ENCODE data around the gene ATF6.

The ATF6 gene

DNA sequence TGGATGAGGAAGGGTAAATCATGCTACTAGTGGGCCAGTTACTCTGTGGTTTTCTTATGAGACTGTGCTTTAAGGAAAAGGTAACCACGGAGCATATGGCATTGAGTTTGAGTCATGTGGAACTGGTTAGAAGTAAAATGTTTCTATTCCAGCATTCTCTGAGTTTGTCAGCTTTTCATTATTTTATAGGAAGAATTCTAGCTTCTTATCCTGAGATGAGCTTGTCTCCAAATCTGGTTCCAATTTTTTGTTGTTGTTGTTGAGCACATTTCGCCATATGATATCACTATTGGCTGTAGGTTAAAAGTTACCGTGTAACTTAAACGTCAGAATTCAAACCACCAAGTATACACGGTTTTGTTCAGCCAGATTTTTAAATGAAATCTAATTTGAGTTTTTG lies 69.9 kb downstream of the ATF6 start:
- DNase-seq, result no peak
- no peak overlapping the region for H3K27ac Mint-ChIP-seq
- H3K4me1 Mint-ChIP-seq, result no peaks in the 10 kb centered on the region
- H3K36me3 Mint-ChIP-seq (ENCODE audit: low read depth), result peaks cover 28% of the 10 kb centered on the region
- H3K4me3 Mint-ChIP-seq, result no peak overlapping the region
- TF ChIP-seq, protein P1, sequence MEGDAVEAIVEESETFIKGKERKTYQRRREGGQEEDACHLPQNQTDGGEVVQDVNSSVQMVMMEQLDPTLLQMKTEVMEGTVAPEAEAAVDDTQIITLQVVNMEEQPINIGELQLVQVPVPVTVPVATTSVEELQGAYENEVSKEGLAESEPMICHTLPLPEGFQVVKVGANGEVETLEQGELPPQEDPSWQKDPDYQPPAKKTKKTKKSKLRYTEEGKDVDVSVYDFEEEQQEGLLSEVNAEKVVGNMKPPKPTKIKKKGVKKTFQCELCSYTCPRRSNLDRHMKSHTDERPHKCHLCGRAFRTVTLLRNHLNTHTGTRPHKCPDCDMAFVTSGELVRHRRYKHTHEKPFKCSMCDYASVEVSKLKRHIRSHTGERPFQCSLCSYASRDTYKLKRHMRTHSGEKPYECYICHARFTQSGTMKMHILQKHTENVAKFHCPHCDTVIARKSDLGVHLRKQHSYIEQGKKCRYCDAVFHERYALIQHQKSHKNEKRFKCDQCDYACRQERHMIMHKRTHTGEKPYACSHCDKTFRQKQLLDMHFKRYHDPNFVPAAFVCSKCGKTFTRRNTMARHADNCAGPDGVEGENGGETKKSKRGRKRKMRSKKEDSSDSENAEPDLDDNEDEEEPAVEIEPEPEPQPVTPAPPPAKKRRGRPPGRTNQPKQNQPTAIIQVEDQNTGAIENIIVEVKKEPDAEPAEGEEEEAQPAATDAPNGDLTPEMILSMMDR (IDR thresholded peaks at IDR 0.05), result no peak
- H3K9me3 Mint-ChIP-seq, result peaks cover 31% of the 10 kb centered on the region
- no peaks in the 10 kb centered on the region for H3K27me3 Mint-ChIP-seq (ENCODE audit: low read depth, poor library complexity)

DNA sequence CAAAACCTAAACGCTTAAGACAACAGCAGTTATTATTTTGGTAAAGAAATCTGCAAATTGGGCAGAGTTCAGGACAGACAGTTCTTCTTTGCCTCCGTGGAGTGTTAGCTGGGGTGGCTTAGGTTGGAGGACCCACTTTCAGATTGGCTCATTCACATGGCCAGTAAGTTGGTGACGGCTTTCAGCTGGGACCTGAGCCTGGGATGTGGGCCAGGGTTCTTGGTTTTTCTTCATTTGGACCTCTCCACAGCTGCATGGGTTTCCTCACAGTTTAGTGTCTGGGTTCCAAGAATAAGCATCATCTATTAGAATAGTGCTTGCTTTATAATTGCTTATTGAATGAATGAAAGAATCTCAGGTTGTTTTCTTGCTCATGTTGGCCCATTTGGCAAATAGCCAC lies 72.2 kb downstream of the ATF6 start:
- Mint-ChIP-seq H3K27me3 (ENCODE audit: low read depth, poor library complexity) (no peaks in the 10 kb centered on the region), H3K4me3 (no peak overlapping the region), H3K36me3 (ENCODE audit: low read depth) (peaks cover 28% of the 10 kb centered on the region), H3K9me3 (peaks cover 10% of the 10 kb centered on the region), H3K4me1 (no peaks in the 10 kb centered on the region), H3K27ac (no peak overlapping the region)
- no peak for DNase-seq
- TF ChIP-seq, protein P1 (IDR thresholded peaks at IDR 0.05), result no peak

DNA sequence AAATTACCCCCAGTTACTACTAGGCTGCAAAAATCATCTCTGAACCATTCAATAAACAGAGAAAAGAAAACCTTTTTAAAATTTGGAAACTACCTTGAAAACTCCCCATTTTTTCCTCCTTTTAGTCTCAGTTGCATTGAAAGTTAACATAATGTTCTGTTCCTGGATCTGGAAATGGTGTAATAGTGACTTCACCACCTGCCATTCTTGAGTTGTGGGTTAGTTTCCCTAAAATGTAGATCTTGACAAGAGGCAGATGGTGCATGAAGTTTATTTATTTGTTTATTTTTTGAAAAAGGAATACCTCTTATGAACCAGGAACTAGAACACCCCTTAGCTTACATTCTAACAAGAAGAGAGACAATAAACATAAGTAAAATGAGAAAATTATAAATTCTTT lies 72.8 kb downstream of the ATF6 start:
- H3K4me3 Mint-ChIP-seq, result no peak overlapping the region
- H3K27ac Mint-ChIP-seq, result no peak overlapping the region
- TF ChIP-seq, protein P1 (IDR thresholded peaks at IDR 0.05), result no peak
- no peaks in the 10 kb centered on the region for H3K27me3 Mint-ChIP-seq (ENCODE audit: low read depth, poor library complexity)
- no peak for DNase-seq
- H3K9me3 Mint-ChIP-seq, result peaks cover 5% of the 10 kb centered on the region
- peaks cover 28% of the 10 kb centered on the region for H3K36me3 Mint-ChIP-seq (ENCODE audit: low read depth)
- no peaks in the 10 kb centered on the region for H3K4me1 Mint-ChIP-seq

DNA sequence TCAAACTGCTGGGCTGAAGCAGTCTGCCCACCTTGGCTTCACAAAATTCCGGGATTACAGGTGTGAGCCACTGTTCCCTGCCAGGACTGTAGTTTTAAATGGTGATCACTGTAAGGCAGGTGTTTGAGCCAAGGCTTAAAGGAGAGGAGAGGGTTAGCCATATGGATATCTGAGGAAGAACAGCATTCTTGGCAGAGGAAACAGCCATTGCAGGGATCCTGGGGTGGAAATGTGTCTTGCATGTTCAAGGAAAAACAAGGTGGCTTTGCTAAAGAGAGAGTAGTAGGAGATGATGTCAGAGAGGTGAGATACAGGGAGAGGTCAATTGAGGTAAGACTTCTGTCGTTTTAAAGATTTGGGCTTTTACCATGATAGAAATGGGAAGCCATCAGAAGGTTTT lies 73.5 kb downstream of the ATF6 start:
- DNase-seq, result no peak
- no peak overlapping the region for H3K4me3 Mint-ChIP-seq
- no peak overlapping the region for H3K27ac Mint-ChIP-seq
- H3K27me3 Mint-ChIP-seq (ENCODE audit: low read depth, poor library complexity), result no peaks in the 10 kb centered on the region
- no peaks in the 10 kb centered on the region for H3K4me1 Mint-ChIP-seq
- no peaks in the 10 kb centered on the region for H3K9me3 Mint-ChIP-seq
- H3K36me3 Mint-ChIP-seq (ENCODE audit: low read depth), result peaks cover 31% of the 10 kb centered on the region
- TF ChIP-seq, protein P1 (IDR thresholded peaks at IDR 0.05), result no peak

DNA sequence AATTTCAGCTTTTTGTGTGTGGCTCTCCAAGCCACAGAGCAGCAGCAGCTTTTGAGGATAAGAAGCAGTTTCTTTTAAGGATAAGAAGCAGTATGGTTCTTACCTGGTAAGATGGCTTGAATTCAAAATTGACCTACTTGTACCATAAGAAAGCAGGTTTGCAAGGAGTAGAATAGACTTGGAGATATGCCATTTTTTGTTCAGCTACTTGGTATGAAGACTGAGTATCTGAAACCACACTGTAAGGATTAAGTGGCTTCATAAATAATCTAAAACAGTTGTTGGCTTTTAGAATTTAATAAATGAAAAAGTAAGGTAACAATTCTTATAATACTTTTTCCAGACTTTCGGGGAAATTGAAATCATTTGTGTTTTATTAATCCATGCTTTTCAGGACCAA lies 74.2 kb downstream of the ATF6 start:
- TF ChIP-seq, protein P1 (IDR thresholded peaks at IDR 0.05), result no peak
- Mint-ChIP-seq H3K27ac (no peak overlapping the region), H3K9me3 (no peaks in the 10 kb centered on the region), H3K4me3 (no peak overlapping the region), H3K4me1 (no peaks in the 10 kb centered on the region), H3K36me3 (ENCODE audit: low read depth) (peaks cover 31% of the 10 kb centered on the region), H3K27me3 (ENCODE audit: low read depth, poor library complexity) (no peaks in the 10 kb centered on the region)
- no peak for DNase-seq

DNA sequence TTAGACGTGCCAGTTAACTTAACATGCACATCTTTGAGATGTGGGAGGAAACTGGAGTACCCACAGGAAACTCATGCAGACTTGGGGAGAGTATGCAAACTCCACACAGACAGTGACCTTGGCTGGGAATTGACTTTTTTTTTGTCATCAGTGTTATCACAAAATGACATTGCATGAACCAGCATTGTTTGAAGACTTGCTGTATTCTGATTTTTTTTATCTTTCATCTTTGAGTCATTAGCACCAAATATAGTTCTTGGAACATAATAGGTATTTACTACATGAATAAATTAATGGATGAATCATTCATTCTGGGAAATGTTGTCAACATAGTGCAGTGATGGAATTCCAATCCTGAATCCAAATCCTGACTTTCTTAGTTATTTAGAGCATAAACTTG lies 77.0 kb downstream of the ATF6 start:
- no peak for DNase-seq
- peaks cover 37% of the 10 kb centered on the region for H3K36me3 Mint-ChIP-seq (ENCODE audit: low read depth)
- no peak overlapping the region for H3K27ac Mint-ChIP-seq
- no peaks in the 10 kb centered on the region for H3K9me3 Mint-ChIP-seq
- no peak overlapping the region for H3K4me3 Mint-ChIP-seq
- no peaks in the 10 kb centered on the region for H3K4me1 Mint-ChIP-seq
- TF ChIP-seq, protein P1 (IDR thresholded peaks at IDR 0.05), result no peak
- H3K27me3 Mint-ChIP-seq (ENCODE audit: low read depth, poor library complexity), result no peaks in the 10 kb centered on the region

Data from nephron progenitor cell (in vitro differentiated cells).